Measurements from ENCODE around the gene UGT1A3.

DNA sequence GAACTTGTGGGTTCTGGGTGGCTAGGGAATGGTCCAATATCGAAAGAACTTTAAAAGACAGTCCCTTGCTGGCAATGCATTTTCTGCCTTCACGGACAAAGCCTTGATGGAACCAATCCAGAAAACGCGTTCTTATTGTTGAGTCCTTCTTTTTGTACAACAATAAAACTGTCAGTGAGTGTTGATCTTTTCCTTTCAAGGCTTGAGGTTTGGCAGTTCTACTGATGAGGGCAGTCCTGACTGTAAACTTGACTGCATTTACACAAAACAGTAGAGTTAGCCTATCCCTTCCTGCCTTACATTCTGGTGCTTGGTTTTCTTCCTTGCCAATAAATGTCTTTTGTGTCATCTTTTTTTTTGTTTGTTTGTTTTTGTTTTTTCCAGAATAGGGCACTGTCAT, 49.6 kb upstream of the UGT1A3 start:
- TF ChIP-seq, protein P1, sequence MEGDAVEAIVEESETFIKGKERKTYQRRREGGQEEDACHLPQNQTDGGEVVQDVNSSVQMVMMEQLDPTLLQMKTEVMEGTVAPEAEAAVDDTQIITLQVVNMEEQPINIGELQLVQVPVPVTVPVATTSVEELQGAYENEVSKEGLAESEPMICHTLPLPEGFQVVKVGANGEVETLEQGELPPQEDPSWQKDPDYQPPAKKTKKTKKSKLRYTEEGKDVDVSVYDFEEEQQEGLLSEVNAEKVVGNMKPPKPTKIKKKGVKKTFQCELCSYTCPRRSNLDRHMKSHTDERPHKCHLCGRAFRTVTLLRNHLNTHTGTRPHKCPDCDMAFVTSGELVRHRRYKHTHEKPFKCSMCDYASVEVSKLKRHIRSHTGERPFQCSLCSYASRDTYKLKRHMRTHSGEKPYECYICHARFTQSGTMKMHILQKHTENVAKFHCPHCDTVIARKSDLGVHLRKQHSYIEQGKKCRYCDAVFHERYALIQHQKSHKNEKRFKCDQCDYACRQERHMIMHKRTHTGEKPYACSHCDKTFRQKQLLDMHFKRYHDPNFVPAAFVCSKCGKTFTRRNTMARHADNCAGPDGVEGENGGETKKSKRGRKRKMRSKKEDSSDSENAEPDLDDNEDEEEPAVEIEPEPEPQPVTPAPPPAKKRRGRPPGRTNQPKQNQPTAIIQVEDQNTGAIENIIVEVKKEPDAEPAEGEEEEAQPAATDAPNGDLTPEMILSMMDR (IDR thresholded peaks at IDR 0.05; ENCODE audit: low read length): no peak
- TF ChIP-seq EZH2 (IDR thresholded peaks at IDR 0.05; ENCODE audit: borderline replicate concordance, low read length): no peak
